HG02571 (cell line): Measurements from ENCODE around the gene OR5A1.

Experiments
- ATAC-seq: cut with Tn5 transposase; IDR thresholded peaks from one replicate; pipeline ENCODE4 v1.9.1; 2021; ENCODE audit warnings: mild to moderate bottlenecking, moderate library complexity; ENCODE audit not compliant: unreplicated experiment

OR5A1 gene

DNA sequence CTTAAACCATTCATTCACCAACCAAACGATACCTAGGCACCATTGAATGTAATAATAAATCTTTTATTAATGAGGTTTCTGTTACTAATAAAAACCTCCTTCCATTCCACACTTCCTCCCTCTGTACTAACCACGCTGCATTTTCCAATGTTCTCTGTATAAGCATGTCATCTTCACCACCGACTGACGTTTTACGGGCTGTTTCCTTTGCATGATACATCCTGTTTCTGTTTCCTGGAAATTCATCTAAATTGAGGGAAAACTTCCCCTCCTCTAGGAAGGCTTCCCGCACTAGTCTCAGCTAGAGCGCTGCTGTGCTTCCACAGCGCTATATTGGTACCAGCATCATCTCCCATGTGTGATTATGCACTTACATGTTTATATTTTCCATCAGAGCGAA, 38.9 kb downstream of the OR5A1 start:
- no peak for ATAC-seq

DNA sequence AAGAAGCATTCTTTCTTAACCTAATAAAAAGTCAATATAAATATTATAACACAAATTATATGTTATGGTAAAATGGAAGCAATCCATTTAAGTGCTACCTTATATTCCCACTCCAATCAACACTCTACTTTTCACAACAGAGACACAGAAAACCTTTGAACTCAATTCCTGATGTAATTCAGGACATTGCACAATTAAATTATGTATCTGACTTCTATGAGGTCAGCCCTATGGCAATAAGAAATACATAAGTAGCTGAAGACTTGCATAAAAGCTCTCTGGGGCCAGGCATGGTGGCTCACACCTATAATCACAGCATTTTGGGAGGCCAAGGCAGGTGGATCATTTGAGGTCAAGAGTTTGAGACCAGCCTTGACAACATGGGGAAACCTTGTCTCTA, 43.6 kb downstream of the OR5A1 start:
- ATAC-seq, result no peak

DNA sequence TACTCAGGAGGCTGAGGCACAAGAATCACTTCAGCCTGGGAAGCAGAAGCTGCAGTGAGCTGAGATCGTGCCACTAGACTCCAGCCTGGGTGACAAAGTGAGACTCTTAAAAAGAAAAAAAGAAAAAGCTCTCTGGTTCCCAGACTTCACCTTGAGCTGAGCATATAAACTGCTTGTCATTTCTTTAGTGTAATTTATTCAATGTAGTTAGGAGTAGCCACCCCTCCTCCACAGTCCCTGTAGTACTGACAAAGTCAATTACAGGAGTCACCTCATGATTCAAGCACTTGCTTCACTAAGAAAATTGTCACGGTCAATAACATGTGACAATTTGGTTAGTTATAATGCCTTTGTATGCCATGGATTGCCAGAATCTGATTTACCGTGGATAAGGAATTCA, 44.1 kb downstream of the OR5A1 start:
- ATAC-seq, result no peak
